SK-N-SH treated with all-trans-retinoic acid at 6 μM for 48 hours (cell line): ENCODE results near the gene TCF7.

Experiments used
- ATAC-seq: fragments of 200-7000 bp; cut with Tn5 transposase; 3 replicates; pipeline ENCODE4 v1.9.1; 2020; ENCODE audit warnings: mild to moderate bottlenecking, moderate library complexity
- CSDC2 ChIP-seq: fragments of 250-450 bp; sonication (Bioruptor Pico); IDR thresholded peaks from 2 replicates; pipeline ENCODE4 v1.5.0; 2020; ENCODE audit warnings: mild to moderate bottlenecking, moderate library complexity
- ESRRG ChIP-seq: fragments of 250-450 bp; sonication (Bioruptor Pico); IDR thresholded peaks from 2 replicates; pipeline ENCODE4 v1.6.1; 2021; ENCODE audit warnings: mild to moderate bottlenecking
- SNAI2 ChIP-seq: fragments of 250-450 bp; sonication (Bioruptor Pico); IDR thresholded peaks from 2 replicates; pipeline ENCODE4 v1.5.0; 2020; ENCODE audit warnings: mild to moderate bottlenecking, moderate library complexity
- TCF4 ChIP-seq: fragments of 250-450 bp; sonication (Bioruptor Pico); IDR thresholded peaks from 2 replicates; pipeline ENCODE4 v1.8.0; 2021; ENCODE audit warnings: mild to moderate bottlenecking, moderate library complexity, borderline replicate concordance
- TOX ChIP-seq: fragments of 250-450 bp; sonication (Bioruptor Pico); IDR thresholded peaks from 2 replicates; pipeline ENCODE4 v1.8.0; 2021; ENCODE audit warnings: mild to moderate bottlenecking, moderate library complexity, borderline replicate concordance
- ZFP3 ChIP-seq: fragments of 250-450 bp; sonication (Bioruptor Pico); IDR thresholded peaks from 2 replicates; pipeline ENCODE4 v1.5.0; 2020; ENCODE audit warnings: mild to moderate bottlenecking, moderate library complexity
- ZNF565 ChIP-seq: fragments of 450-650 bp; formaldehyde crosslinking; conservative IDR thresholded peaks from 2 replicates; pipeline ENCODE4 v1.5.0; 2020; ENCODE audit warnings: low read depth, mild to moderate bottlenecking, moderate library complexity
- ZNF8 ChIP-seq: fragments of 450-650 bp; formaldehyde crosslinking; IDR thresholded peaks from 2 replicates; pipeline ENCODE4 v1.5.0; 2020; ENCODE audit warnings: mild to moderate bottlenecking, moderate library complexity
- TF ChIP-seq, protein P1 (sequence below): fragments of 250-450 bp; sonication (Bioruptor Pico); IDR thresholded peaks from 2 replicates; pipeline ENCODE4 v1.8.0; 2020; ENCODE audit warnings: mild to moderate bottlenecking, moderate library complexity, borderline replicate concordance
- TF ChIP-seq, protein P2 (sequence below): fragments of 250-450 bp; sonication (Bioruptor Pico); IDR thresholded peaks from 2 replicates; pipeline ENCODE4 v1.5.1; 2020; ENCODE audit warnings: low read depth, mild to moderate bottlenecking, moderate library complexity
- TF ChIP-seq, protein P3 (sequence below): fragments of 250-450 bp; sonication (Bioruptor Pico); IDR thresholded peaks from 2 replicates; pipeline ENCODE4 v1.5.0; 2020; ENCODE audit warnings: mild to moderate bottlenecking, moderate library complexity

TCF7 gene

DNA sequence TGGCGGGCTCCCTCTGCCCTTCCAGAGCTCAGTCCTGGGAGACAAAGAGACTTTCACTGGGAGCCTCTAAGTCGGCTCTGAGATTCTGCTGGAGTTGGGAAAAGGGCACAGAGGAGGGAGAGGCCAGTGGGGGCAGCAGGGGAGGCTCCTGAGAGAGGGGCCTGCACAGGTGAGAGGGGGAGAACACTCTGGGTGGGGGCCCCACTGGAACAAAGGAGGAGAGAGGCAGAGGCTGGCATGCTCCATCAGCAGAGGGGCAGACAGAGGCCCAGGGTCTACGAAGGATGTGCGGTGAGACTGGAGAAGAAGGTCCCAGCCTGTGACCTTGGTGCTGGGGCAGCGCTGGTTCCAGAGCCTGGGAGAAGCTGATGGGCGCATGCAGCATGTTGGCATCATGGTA is 8.9 kb downstream of the TCF7 start:
- TF ChIP-seq, protein P1, sequence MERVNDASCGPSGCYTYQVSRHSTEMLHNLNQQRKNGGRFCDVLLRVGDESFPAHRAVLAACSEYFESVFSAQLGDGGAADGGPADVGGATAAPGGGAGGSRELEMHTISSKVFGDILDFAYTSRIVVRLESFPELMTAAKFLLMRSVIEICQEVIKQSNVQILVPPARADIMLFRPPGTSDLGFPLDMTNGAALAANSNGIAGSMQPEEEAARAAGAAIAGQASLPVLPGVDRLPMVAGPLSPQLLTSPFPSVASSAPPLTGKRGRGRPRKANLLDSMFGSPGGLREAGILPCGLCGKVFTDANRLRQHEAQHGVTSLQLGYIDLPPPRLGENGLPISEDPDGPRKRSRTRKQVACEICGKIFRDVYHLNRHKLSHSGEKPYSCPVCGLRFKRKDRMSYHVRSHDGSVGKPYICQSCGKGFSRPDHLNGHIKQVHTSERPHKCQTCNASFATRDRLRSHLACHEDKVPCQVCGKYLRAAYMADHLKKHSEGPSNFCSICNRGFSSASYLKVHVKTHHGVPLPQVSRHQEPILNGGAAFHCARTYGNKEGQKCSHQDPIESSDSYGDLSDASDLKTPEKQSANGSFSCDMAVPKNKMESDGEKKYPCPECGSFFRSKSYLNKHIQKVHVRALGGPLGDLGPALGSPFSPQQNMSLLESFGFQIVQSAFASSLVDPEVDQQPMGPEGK (CRISPR knock-in tag) = no peak
- TF ChIP-seq SNAI2 (CRISPR knock-in tag) (no peak), CSDC2 (CRISPR knock-in tag) (no peak)
- TF ChIP-seq, protein P2, sequence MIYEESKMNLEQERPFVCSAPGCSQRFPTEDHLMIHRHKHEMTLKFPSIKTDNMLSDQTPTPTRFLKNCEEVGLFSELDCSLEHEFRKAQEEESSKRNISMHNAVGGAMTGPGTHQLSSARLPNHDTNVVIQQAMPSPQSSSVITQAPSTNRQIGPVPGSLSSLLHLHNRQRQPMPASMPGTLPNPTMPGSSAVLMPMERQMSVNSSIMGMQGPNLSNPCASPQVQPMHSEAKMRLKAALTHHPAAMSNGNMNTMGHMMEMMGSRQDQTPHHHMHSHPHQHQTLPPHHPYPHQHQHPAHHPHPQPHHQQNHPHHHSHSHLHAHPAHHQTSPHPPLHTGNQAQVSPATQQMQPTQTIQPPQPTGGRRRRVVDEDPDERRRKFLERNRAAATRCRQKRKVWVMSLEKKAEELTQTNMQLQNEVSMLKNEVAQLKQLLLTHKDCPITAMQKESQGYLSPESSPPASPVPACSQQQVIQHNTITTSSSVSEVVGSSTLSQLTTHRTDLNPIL (CRISPR knock-in tag) = no peak
- TF ChIP-seq, protein P3, sequence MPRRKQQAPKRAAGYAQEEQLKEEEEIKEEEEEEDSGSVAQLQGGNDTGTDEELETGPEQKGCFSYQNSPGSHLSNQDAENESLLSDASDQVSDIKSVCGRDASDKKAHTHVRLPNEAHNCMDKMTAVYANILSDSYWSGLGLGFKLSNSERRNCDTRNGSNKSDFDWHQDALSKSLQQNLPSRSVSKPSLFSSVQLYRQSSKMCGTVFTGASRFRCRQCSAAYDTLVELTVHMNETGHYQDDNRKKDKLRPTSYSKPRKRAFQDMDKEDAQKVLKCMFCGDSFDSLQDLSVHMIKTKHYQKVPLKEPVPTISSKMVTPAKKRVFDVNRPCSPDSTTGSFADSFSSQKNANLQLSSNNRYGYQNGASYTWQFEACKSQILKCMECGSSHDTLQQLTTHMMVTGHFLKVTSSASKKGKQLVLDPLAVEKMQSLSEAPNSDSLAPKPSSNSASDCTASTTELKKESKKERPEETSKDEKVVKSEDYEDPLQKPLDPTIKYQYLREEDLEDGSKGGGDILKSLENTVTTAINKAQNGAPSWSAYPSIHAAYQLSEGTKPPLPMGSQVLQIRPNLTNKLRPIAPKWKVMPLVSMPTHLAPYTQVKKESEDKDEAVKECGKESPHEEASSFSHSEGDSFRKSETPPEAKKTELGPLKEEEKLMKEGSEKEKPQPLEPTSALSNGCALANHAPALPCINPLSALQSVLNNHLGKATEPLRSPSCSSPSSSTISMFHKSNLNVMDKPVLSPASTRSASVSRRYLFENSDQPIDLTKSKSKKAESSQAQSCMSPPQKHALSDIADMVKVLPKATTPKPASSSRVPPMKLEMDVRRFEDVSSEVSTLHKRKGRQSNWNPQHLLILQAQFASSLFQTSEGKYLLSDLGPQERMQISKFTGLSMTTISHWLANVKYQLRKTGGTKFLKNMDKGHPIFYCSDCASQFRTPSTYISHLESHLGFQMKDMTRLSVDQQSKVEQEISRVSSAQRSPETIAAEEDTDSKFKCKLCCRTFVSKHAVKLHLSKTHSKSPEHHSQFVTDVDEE (CRISPR knock-in tag) = no peak
- no peak for ATAC-seq

DNA sequence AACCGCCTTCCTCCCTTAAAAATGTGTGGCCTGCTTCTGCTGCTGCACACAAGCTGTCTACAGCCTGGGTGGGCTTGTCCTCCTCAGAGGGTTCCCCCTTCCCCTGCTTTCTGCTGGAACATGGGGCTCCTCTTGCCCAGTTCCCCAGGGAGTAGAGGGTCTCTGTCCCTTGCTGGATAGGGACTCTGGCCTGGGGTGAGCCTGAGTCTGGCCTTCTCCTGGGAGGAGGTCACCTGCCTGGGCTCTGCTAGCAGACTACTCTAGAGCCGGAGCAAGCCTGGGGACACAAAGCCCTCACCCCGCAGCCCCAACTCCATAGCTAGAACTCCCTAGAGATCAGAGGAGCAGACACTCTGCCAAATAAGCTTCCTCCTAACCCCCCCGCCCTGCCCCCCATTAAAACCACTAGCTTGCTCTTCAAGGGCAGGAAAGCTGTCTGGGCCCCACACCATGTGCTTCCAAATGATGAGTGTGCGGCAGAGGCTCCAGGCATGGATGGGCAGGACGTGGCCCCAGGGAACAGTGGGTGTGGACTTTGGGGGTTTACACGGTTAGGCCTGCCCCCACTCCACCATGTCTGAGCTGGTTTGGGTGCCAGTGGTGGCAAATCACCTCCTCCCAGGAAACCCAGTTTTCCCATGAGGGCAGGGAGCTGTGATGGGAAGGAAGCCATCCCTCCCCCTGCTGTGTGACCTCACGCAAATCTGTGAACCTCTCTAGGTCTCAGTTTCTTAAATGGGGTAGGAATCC is 10.0 kb downstream of the TCF7 start:
- peak; percentile 22 for ATAC-seq
- TF ChIP-seq, protein P1 (CRISPR knock-in tag) = no peak
- TF ChIP-seq ZNF565 (CRISPR knock-in tag) = no peak
- no peak for TF ChIP-seq SNAI2 (CRISPR knock-in tag)
- no peak for TF ChIP-seq TOX (CRISPR knock-in tag)

DNA sequence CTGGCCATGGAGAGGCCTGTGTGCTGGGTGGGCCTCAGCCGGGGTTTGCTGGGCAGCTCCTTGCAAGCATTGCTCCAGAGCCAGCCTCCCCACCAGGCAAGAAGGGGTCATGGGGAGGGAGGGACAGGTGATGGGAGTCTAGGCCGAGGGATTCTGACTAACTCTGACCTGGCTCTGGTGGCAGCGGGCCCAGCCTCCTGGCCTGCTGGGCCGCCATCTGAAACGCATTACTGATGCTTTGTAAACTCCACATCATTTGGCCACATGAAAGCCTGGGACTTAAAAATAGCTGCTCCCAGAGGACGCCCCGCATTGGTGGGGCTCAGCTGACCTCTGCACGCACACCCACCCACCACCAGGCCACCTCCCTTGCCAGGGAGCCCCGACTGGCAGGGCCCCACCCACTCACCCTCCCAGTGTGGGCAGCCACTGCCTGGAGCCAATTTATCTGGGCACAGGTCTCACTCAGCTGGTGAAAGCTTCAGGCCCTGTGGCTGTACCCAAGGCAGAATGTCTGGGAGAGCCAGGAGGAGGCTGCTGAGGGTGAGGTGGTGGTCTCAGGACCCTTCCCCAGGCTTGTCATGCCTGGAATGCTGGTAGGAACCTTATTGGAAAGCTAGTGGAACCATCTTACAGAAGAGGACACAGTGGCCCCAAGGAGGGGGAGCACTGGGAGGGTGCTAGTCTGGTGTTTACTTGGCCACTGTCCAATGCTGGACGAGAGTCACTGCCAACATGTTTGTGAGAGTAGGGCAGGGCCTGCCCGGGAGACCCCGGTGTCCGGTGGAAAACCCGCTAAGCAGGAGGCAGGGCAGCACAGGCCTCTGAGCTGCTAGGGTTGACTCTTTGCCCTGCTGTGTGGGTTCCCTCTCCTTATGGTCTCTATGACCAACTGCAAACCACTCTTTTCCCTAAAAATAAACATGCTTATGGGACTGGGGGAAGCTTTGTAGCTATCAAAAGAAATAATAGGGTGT is 10.8 kb downstream of the TCF7 start:
- TF ChIP-seq TCF4 (CRISPR knock-in tag) (peak; percentile 28; the same call in 1 of the 2 replicates), ZFP3 (CRISPR knock-in tag) (0 out of 2 replicates have a peak, but pooled peaks have one; percentile 17), ZNF8 (CRISPR knock-in tag) (no peak), ZNF565 (CRISPR knock-in tag) (no peak)
- TF ChIP-seq, protein P2 (CRISPR knock-in tag) = peak; percentile 26; the same call in 1 of the 2 replicates
- peak; percentile 85 for ATAC-seq

DNA sequence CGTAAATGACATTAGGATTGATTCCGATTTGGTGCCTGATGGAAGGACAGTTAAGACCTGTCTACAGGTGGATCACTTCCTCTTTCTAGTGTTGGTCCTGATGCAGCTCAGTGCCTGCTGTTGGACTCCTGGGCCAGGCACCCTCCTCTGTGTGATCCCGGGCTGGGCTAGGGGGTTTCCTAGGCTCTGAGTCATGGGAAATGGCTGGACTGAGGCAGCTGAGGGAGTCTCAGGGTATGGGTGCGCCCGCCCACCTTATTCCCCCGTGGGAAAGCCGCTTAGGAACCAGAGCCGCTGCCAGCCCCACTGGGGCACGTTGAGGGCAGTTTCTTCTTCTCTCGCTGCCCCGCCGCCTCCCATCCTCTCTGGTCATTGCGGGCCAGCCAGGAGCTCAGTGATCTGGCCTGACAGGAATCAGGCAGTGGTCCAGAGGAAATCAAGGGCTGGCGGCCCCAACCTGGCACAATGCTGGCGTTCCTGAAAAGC is 12.9 kb downstream of the TCF7 start:
- ATAC-seq = peak; percentile 1; the same call in 1 of the 3 replicates
- no peak for TF ChIP-seq ESRRG (CRISPR knock-in tag)
- TF ChIP-seq, protein P1 (CRISPR knock-in tag) = no peak
